Motor neuron (in vitro differentiated cells): Measurements from ENCODE around the gene TMEM229A. TPM values are rescaled to one million over a fixed set of nuclear protein-coding genes. Genes with fewer than 3 reads are reported as not detected.

ENCODE experiments used
- ATAC-seq, 8 experiments: fragments of 200-7000 bp; cut with Tn5 transposase; replicated peaks in 6 of 8; 2 replicates each; pipeline ENCODE4 v1.8.0; 2021; ENCODE audit warnings: mild to moderate bottlenecking in 8 of 8, moderate library complexity in 8 of 8
- H3K27ac ChIP-seq, 2 donors: fragments of 250-450 bp; sonication (Bioruptor Pico); 2 replicates each; pipeline ENCODE4 v1.9.0; 2021; ENCODE audit warnings: antibody characterized with exemption in 2 of 2, mild to moderate bottlenecking in 2 of 2, moderate library complexity in 1 of 2
- H3K4me1 ChIP-seq, 2 donors: fragments of 250-450 bp; sonication (Bioruptor Pico); replicated peaks in 1 of 2; 2 replicates each; pipeline ENCODE4 v1.6.1; 2021; ENCODE audit warnings: antibody characterized with exemption in 2 of 2, mild to moderate bottlenecking in 2 of 2, moderate library complexity in 1 of 2
- H3K4me3 ChIP-seq, 5 donors: fragments of 250-450 bp; sonication (Bioruptor Pico); 2 replicates each; pipeline ENCODE4 v1.9.0; 2021; ENCODE audit warnings: antibody characterized with exemption in 5 of 5, mild to moderate bottlenecking in 5 of 5, moderate library complexity in 4 of 5
- WGBS, 10 experiments: fragments of 450-650 bp; shearing (Covaris generic); methylation state at CpG; one replicate each; pipeline ENCODE4 v1.0.0; 2022; 5-methylcytosine and 5-hydroxymethylcytosine counted together
- in situ Hi-C, 9 experiments: fragments of 400-800 bp; cut with MboI; loops; one replicate each; pipeline ENCODE4 v1.15.0; 2021; ENCODE audit warnings: low sequenced_read_pairs in 9 of 9, low pct_unique_long_range_greater_than_20kb in 2 of 9; ENCODE audit not compliant: unreplicated experiment in 9 of 9
- total RNA-seq, 8 experiments: library from RNA; unstranded; fragments of 300-600 nt; gene quantifications; 2 replicates each; pipeline versions ENCODE4 v1.2.3 to v1.2.4, GENCODE V29; 2022

TMEM229A gene
- total RNA-seq, 8 experiments from 2014 or later, result 0.57 to 2.6 (median 0.96) TPM; not detected in 2

DNA sequence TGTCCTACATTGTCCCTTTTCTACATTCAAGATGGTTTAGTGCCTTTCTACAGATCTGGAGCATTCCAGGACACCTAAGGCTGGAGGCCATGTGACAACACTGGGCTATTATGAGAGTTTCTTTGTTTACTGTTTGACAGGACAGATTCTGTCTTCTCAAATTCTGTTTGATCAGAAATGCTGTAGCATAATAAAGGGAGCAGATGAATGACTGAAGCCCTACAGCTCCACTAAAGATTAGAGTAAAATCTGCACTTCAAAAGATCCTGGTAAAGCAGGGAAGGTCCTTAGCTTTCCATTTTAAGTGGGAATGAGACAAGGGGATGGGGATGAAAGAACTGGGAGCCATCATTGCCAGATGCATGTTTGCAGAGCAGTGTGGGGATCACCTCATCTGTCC, 38.4 kb downstream of the TMEM229A start:
- in situ Hi-C loops, result no loop called here
- no peak for ATAC-seq
- Histone ChIP-seq H3K4me1 (no peaks in the 10 kb centered on the region), H3K27ac (no peak overlapping the region), H3K4me3 (no peak overlapping the region)

- in situ Hi-C loops, result no loop called here
- H3K4me1 ChIP-seq, result no peaks in the 10 kb centered on the region
- 0 to 100% (median 91%) methylated on average over 1 to 2 of the region's 2 CpGs for WGBS, 10 experiments
- ATAC-seq, result no peak
- H3K27ac ChIP-seq, result no peak overlapping the region
- H3K4me3 ChIP-seq, result no peak overlapping the region
Measured at GRCh38 chr7:123993996-123994395, 38.9 kb downstream of the TMEM229A start.

DNA sequence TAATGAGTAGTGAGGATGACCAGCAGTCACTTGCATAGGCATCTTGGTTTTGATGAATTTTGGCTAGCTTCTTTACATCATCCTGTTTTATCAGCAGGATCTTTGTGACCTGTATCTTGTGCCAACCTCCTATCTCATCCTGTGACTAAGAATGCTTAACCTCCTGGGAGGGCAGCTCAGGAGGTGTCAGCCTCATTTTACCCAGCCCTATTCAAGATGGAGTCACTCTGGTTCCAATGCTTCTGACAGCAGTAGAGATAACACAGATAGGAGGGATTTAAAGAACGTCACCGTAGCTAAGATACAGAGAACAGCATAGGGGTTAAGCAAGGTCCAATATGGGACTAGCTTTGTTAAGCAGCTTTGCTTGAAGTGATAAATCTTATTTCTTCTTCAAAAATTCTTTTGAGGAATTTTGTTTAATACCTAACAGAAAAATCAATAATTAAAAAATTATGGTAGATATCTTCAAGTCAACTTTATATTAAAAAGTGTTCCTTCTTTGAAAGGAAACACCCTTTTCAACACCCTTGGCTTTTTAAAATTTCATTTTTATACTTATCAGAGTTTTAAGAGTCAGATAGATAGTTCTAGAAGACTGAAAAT, 39.9 kb downstream of the TMEM229A start:
- Histone ChIP-seq H3K4me3 (no peak overlapping the region), H3K27ac (no peak overlapping the region), H3K4me1 (no peaks in the 10 kb centered on the region)
- no peak for ATAC-seq
- in situ Hi-C loops, result no loop called here
- WGBS, 10 experiments, result 5 to 100% (median 63%) methylated on average over 1 to 2 of the region's 2 CpGs; no CpG with 5 or more reads in 4 of the 10 experiments

DNA sequence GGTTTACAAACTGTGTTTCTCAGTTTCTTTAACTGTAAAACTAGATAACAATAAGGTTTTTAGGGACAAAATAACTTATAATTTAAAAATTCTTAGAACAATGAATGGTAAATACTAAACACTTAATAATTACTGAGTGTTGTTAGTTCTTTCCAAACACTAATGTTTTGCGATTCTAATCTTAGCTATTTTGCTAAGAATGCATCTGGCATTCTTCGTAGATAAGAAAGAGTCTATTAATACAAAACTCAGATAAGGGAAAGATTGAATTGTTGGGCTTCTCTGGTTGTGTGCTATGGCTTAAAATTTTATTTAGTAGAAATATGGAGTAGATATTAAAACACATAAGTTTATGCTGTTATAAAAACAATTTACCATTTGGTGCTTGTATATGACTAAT, 45.4 kb downstream of the TMEM229A start:
- no peaks in the 10 kb centered on the region for H3K4me1 ChIP-seq
- ATAC-seq, result no peak
- H3K4me3 ChIP-seq, result no peak overlapping the region
- H3K27ac ChIP-seq, result no peak overlapping the region
- in situ Hi-C loops, result no loop called here
- WGBS, 10 experiments, result 6 to 100% (median 87%) methylated on average over 2 of the region's 2 CpGs

Other genes with a start within 250 kb of the TMEM229A start
- gene HYAL4, start 187.9 kb downstream of the TMEM229A start, total RNA-seq, result under 1 TPM in 1 of 8 experiments, not detected in 7; 0.24 TPM
- gene SPAM1, start 107.8 kb downstream of the TMEM229A start, total RNA-seq, result under 1 TPM in 3 of 8 experiments, not detected in 5; 0.14 to 0.28 (median 0.17) TPM